LNCAP (cell line): ENCODE results near the gene IKZF3.

Experiments
- TF ChIP-seq, protein P1 (sequence below): fragments of 450-650 bp; IDR thresholded peaks from 2 replicates; pipeline ENCODE4 v1.5.1; 2017; ENCODE audit warnings: mild to moderate bottlenecking

The IKZF3 gene

DNA sequence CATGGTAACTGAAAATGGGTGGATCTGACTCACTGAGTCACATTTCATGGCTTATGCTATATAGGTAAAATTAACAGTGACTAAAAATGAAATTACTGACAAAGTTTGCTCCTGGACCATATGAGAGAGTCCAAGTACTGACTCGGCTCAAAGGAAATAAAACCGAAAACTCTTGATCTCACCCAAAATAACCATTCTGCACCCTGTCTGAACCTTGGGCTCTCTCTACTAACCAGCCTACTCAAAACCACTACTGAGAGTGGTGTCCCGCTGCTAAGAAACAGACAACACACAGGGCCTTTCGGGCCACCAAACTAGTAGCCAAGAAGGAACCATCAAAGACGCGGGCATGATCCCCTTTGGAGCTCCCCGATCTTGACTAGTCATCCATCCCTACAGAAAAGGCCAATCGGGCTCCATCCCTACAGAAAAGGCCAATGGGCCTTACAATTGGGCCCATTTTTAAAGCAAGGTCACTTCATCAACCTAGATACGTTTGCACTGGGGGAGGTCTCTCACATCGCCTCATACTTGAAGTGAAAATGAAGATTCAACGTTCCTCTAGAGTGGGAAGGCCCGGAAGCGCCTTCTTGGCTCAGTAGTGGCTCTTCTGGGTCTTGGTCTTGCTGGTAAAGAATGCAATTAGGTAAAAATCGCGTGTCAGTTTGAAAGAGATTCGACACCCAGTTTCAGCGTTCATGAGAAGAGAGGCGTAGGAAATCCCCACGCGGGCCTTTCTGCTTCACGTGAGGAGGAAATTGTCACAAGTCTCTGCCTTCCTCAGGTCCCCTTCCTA lies 3.2 kb upstream of the IKZF3 start:
- TF ChIP-seq, protein P1, sequence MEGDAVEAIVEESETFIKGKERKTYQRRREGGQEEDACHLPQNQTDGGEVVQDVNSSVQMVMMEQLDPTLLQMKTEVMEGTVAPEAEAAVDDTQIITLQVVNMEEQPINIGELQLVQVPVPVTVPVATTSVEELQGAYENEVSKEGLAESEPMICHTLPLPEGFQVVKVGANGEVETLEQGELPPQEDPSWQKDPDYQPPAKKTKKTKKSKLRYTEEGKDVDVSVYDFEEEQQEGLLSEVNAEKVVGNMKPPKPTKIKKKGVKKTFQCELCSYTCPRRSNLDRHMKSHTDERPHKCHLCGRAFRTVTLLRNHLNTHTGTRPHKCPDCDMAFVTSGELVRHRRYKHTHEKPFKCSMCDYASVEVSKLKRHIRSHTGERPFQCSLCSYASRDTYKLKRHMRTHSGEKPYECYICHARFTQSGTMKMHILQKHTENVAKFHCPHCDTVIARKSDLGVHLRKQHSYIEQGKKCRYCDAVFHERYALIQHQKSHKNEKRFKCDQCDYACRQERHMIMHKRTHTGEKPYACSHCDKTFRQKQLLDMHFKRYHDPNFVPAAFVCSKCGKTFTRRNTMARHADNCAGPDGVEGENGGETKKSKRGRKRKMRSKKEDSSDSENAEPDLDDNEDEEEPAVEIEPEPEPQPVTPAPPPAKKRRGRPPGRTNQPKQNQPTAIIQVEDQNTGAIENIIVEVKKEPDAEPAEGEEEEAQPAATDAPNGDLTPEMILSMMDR: no peak

DNA sequence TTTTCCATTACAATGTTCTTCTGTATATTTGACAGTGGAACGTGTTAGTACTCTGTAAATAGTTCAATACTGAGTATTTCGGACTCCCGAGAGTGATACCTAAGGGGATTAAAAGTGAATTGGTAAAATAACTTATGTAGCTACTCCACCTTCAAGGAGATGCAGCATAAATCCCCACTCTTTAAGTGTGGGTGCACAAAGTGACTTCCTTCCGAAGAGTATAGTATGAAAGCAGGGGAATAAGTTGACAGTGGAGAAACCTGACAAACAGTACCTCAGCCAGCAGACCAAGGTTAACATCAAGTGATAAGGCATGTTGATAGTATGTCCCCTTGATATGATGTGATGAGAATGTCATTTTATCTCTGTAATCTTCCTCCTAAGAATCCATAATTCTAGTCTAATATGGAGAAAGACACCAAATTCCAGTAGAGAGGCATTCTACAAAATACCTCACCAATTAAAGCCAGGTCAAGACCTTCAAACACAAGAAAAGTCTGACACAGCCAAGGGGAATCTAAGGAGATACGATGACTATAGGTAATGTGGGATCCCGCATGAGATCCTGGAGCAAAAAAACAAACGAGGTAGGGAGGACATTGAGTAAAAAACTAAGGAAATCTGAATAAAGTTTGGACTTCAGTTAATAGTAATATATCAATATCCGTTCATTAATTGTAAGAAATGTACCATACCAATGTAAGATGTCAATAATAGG lies 2.1 kb upstream of the IKZF3 start:
- TF ChIP-seq, protein P1: no peak

DNA sequence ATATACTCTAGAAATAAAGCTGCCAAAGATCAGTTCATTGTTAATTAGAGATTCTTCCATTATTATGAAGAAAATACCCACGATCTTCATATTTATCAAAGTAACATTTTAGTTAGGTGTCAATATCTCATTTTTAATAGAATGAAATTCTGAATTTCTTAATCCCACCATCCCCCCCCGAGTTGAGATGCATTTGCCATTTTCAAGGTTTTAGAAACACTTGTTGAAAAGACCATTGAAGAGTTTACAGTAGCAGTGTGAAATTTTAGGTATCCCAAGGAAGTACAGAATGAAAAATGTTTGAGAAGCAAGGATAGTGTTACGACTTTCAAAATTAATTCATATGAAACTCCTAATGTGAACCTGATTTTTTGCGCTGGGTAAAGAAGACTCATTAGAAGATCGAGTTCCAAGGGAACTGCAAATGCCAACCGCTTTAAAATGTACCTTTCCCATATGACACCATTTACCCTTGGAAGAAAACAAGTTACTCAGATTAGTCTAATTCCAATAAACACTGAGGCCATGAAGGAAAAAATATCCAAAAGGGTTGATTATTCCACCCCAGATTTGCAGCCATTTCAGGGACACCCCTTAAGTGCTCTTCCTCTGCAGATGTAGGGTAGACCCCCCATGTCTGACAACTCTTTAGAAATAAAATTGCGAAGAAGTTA lies 731 bp downstream of the IKZF3 start:
- TF ChIP-seq, protein P1: no peak

DNA sequence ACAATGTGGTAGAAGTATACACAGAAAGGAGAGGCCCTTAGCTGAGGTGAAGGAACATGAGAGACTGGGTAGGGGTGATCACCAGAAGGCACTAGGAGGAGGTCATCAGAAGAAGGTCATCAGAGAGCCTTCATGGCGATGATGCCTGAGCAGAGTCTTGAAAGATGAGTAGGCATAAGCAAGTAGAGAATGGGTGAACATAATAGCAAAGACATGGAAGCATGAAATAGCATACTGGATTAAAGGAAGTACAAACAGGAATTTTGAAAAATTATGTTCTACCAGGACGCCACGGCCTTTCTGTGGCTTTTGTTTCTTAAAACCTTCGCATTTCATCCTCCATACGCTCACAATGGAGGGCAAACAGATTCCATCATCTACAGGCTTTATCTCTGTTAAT lies 2.9 kb downstream of the IKZF3 start:
- TF ChIP-seq, protein P1: no peak

DNA sequence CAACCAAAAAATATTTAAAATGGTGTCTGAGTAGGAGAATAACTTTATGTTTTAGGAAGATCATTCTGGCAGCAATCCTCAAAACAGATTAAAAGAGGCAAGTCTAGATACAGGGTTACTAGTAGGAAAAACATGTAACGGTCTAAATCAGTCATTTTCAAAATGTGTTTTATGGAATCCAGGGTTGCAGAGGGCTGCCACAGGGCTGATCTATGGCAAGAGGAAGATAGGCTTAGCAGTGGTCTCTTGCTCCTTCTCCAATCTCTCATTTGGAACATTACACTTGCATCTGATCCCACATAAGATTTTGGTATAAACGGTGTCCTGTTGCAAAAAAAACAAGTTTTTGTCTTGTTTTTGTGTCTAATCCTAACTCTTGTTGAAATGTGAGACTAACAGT lies 9.2 kb downstream of the IKZF3 start:
- TF ChIP-seq, protein P1: no peak

DNA sequence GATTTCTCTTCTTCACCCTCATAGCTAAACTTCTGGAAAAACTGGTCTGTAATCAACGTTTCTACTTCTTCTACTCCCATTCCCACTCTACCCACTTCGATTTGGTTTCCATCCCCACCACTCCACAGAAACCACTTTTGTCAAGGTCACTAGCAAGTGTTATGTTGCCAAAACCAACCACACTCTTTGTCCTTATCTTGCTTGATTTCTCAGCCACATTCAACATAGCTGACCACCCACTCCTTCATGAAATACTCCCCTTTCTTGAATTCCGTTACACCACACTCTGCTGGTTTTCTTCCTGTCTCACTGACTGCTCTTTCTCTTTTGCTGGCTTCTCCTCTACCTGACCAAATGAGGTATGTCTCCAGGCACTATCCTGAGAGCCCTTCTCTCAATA lies 11.9 kb downstream of the IKZF3 start:
- TF ChIP-seq, protein P1: no peak

DNA sequence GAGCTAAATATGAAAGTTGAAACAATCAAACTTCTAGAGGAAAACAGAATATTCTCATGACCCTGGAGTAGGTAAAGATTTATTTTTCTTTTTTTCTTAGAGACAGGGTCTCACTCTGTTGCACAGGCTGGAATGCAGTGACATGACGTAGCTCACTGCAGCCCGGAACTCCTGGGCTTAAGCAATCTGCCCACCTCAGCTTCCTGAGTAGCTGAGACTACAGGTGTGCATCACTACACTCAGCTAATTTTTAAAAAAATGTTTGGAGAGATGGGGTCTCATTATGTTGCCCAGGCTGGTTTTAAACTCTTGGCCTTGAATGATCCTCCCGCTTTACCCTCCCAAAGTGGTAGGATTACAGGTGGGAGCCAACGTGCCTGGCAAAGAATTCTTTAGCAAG lies 15.5 kb downstream of the IKZF3 start:
- TF ChIP-seq, protein P1: no peak
